GM19023 (cell line): ENCODE data around the gene NACC1.

Experiments used
- ATAC-seq: cut with Tn5 transposase; IDR thresholded peaks from one replicate; pipeline ENCODE4 v1.9.1; 2021; ENCODE audit warnings: mild to moderate bottlenecking, moderate library complexity; ENCODE audit not compliant: unreplicated experiment

Gene NACC1

DNA sequence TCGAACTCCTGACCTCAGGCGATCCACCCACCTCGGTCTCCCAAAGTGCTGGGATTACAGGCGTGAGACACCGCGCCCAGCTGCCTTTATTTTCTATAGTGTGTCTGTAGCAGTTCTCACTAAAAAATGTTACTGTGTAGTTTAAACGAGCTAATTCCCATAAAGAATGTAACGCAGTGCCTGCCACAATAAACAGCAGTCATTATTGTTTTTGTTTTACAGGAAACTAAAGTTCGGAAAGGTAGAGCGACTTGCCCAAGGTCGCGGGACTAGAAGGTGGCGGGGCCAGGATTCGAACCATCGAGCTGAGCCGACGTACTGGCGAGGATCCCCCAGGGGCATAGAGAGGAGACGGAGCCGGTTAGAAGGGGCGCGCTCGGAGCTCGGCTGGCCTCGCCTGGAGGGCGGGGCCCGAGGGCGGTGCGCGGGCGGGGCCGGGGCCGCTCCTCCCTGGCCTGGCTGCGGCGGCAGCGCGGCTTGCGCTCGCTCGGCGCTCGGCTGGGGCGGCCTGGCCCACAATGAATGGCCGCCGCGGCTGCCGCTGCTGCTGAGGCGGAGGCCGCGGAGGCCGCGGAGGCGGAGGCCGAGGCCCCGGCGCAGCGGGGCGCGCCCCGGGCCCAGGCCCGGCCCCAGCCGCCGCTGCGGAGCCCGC is at the start of gene NACC1:
TSS of gene NACC1 (plus strand) at position 493 of the 652 bp plus-strand sequence. CDS start 16,944 bp downstream, outside the sequence.
- peak; percentile 47 for ATAC-seq

DNA sequence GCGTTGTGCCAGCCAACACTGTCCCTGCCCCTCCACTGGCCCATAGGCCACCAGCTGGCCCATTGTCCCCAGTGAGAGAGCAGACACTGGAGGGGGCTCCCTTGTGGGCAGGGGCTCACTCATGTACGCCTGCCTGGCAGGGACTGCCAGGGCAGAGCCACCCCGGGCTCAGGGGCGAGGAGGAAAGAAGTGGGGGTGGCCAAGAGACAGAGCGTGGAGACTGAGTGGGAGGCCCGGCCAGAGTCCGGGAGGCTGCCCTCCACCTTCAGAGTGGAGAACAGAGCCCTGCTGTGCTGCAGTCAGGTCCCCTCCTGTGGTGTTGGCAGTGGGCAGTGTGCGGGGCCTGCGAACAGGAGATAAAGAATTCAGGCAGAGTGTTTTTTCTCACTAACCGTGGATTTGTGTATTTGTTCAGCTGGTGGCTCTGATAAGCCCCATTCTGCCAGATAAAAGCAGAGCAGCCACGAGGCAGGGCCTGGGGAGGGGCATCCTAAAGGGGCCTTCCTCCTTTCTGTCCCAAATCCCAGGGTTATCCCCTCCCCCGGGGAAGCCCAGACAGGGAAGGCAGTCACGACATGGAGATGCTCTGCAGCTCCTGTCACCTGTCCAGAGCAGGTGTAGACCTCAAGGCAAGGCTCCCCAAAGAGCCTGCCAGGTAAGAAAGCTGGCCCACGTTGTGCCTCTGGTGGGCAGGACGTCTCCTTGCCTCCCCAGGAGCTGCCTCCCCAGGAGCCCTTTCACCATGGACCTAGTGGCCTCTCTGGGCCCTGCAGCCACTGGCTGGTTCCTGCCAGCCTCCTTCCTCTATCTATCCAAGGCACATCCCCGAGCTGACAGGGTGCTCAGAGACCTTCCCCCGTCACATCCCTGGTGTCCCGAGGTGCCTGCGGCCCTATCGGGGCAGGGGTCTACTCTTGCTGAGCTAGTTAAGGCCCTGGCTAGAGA is 48.4 kb upstream of the NACC1 start:
- no peak for ATAC-seq

DNA sequence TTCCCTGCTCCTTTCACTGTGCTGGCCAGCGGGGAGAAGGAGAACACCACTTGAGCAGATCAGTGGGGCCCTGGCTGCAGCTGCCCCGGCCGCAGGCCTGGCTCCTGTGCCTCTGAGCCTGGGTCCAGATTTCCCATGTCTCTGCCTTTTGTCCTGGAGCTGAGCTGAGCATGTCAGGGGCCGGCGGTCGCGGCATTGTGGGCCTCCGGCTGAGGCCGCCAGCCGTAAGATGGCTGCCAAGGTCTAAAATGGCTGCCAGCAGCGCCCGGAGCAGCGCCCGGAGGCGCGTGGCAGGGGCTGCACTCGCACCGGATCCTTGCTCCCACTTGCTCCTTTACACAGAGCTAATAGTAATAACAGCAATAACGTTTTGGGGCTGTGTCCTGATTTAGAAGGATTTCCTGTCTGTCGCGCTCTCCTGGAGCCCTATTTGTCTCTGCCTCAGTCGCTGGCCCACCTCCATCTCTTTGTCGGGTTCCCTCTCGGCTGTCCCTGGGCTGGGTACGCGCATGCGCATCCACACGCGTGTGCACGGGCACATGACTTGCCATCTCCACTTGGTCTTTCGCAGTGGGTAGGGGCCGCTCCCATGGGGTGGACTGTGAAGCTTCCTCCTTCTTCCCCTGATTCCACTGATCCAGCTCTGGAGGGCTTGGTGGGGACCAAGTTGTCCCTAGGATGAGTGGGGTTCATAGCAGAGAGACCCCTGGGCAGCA is 47.5 kb upstream of the NACC1 start:
- ATAC-seq, result no peak

DNA sequence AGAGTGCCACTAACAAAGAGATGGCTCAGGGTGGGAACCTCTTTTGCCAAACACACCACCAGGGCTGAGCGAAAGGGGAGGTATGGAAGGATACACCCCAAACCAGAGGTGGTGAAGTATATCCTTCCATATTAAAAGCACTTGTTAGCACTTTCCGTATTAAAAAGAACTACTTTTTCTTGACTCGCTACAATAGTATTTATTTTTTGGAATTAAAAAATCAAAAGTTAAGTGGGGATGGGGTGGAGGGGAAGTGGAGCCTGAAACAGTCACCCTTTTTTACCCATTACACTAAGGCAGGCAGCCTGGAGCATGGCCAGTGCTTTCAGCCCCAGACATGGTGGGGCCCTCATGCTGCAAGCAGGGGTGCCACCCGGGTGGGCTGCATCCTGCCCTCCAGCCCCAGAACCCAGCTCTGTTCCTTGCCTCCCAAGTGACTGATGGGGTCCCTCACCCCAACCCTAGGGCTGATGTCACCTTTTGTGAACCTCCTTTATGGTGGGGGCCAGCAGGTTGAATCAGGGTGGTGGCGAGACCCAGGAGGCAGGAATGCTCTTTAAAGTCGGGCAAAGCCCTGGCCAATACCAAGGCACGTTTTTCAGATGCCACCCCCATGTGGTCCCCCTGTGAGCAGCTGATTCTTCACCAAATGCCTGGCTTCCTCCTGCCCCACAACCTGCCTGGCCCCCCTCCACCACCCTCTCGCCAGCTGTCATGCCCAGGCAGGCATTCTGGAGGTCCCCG is 46.4 kb upstream of the NACC1 start:
- ATAC-seq, result no peak

DNA sequence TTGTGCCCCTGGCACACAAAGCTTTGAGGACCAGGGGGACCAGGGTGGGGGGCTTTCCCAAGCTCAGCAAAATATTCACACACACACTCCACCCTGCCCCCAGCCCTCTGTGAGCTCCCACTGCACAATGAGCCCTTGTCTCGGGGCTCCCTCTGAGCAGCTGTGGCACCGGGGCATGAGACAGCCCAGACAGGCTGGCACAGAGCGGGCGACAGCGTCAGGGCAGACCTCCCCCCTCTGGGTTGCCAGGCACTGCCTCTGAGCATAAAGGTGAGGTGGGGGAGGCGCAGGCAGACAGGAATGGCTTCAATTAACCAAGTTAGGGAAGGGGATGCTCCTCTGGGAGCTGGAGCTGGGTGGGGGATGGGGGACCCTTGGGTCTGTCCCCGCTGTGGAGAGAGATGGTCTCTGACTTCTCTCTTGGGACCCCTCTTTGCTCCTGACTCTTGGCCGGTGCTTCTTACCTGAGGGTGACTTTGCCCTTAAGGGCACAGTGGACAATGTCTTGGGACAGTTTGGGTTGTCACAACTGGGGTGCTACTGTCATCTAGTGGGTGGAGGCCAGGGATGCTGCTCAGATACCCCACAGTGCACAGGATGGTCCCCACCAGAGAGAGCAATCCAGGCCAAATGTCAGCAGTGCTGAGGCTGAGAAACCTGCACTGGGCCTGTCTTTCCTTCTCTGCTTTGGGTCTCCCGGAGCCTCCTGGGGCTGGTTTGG is 45.7 kb upstream of the NACC1 start:
- ATAC-seq, result no peak

DNA sequence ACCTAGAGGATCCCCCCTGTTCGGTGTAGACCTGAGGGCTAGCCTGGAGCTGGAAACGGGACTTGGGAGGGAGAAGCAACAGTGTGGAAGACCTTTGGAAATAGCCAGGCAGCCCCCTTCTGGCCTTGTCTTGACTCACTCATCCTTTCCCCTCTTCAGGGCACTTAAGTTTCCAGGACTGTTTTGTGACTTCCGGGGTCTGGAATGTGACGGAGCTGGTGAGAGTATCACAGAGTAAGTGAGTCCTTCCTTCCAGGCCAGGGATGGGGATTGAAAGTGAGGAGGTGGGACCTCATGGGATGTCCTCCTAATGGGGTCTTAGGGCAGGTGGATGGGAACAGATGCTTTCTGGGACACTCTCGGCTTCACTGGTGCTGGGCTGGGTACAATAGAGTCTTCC is 44.8 kb upstream of the NACC1 start:
- no peak for ATAC-seq

DNA sequence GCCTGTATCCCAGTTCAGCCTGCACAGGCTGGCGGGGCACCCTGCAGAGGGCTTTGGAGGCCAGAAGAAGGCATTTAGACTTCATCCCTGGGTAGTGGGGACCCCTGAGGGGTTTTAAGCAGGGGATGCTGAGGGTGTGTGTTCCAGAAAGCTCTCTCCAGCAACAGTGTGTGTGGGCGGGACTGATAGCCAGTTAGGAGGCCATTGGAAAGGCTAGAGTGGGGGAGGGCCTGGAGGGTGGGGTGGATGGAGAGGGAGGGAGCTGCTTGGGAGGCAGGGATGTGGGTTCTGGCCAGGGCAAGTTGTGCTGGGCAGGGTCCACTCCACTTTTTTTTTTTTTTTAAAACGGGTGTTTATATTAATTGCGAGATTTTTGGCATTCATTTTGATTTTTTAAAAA is 43.7 kb upstream of the NACC1 start:
- ATAC-seq, result no peak

DNA sequence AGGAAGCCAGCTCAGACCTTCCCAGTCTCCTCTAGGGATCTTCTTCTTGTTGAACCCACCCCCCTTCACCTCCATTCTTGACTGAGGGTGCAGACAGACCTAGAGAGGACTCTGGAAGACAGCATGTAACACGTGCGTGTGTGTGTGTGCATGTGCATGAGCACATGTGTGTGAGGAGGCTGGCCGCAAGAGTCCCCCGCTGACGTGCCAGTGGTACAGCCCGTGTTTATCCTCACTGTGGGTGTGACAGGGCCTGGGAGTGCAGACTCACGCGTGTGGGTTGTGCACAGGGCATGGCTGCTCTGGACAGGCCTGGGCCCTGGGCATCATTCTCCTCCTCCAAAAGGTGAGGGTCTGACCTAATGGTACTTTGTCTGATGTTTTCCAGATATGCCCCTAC is 41.7 kb upstream of the NACC1 start:
- ATAC-seq, result no peak

DNA sequence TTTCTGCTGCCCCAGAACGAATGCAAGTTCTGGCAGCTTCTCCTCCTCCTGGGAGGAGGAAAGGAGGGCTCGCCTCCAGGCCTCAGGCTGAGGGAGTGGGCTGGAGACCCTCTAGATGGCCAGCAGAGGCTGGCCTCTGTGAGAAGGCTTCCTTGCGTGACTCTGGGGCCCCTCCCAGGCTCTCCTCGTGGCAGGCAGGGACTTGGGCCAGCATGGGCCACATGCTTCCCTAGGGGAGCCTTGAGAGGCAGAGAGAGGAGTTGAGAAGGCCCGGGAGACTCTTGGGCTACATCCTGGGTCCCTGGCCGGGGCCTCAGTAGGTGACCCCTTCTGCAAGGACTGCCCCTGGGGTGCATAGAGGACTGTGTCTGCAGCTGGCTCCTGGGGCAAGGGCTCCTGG is 41.3 kb upstream of the NACC1 start:
- ATAC-seq, result no peak

DNA sequence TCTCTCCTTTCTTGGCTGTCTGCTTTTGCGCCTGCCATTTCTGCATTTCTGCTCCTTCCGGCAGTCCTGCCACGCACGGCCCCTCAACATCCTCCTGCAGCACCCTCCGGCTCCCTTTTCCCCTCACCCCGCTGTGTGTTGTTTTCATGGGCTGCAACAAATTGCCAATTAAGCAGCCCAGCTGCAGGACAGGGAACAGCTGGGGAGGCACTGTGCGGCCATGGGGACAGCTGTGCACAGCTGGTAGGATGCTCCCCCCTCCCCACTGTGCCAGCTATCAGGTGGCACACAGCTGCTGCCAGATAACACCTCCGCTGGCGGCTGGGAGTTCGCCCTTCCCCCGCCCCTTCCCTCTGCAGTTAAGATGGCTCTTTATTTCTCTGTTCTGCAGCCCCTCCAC is 40.8 kb upstream of the NACC1 start:
- no peak for ATAC-seq

DNA sequence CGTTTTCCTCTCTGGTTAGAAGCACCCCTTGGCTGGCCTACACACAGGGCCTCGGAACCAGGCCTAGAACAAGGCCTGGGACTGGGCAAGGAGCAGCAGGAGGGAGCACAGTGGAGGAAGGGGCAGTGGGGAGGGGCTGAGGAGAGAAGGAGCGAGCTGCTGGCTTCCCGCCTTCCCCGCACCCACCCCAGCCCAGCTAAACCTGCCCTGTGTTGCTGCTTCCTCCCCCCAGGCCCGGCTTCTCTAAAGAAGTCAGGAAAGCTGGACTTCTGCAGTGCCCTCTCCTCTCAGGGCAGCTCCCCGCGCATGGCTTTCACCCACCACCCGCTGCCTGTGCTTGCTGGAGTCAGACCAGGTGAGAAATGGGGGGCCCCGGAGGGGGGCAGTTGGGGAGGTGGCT is 39.7 kb upstream of the NACC1 start:
- ATAC-seq, result no peak

DNA sequence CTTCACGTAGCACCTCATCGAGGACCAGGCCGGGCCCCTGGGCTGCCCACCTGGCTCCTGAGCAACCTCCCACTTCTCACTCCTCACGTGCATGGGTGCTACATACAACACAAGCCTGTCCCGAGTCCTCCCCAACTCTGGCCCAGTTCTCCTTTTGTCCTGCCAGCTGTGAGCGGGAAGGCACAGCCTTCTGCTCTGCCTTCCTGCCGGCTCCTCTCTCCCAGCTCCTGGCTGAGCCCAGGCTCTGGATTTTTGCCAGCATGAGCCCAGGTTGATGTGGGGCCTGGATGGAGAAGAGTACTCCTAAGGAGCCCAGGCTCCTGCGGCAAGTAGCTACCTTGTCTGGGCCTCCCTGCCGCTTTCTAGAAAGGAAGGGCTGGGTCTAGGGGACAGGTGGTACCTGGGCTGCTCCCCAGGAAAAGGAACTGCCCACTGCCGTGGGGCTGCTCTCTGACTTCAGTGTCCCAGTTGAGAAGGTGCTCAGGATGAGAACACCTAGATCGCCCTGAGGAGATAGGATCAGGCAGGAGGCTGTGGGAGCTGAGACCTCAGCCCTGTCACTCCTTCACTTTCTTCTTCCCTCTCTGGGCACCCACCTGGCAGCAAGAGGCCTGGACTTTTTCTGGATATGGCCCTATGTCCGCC is 39.0 kb upstream of the NACC1 start:
- no peak for ATAC-seq

DNA sequence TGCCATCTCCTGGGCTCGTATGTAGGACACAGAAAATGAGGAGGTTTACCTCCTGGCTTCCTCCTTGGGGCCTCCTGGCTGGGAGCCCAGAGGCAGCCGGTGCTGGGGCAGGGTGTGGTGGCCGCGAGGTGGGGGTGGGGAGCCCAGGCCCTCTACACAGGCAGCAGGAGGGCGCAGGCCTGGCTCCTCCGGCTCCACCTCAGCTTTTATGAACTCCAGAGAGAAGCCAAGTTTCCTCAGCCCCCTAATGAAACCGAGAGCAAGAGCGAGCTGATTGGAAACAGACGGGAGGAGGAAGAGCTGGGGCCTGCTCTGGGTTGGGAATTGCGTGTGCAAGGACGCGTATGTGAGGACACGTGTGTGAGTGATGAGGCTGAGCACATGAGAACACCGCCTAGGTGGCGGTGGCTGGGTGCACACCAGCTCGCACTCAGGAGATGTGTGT is 38.5 kb upstream of the NACC1 start:
- no peak for ATAC-seq

DNA sequence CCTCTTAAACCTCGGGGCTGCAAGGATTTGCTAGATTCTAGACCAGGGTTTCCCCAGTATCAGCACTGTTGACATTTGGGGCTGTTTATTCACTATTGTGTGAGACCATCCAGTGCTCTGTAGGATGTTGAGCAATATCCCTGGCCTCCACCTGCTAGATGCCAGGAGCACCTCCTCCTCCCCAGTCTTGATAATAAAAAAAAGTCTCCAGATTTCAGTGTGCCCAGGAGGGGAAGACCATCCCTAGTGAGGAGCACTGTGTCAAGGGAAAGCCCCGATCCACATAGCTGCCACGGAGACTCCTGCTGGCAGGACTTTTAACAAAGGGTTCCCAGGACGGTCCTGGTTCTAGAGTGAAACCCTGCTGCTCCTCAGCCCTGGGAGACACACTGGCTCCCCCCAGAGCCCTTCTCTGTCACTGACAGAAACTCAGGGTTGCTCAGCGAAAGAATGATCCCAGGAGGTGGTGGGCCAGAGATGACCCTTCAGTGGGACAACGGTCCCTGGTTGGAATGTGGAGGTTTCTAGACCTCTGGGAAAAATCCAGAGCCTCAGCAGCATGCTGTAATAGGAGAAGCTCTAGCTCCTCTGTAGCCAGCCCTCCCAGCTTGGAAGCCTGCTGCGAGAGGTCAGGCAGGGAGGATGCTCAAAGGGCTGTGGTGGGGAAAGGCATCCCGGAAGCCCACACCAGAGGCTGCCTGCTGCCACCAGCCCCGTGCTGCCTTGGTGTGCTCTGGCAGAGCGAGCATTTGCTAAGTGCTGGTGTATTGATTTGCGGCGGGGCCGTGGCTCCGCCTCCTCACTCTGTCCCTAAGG is 35.7 kb upstream of the NACC1 start:
- no peak for ATAC-seq

DNA sequence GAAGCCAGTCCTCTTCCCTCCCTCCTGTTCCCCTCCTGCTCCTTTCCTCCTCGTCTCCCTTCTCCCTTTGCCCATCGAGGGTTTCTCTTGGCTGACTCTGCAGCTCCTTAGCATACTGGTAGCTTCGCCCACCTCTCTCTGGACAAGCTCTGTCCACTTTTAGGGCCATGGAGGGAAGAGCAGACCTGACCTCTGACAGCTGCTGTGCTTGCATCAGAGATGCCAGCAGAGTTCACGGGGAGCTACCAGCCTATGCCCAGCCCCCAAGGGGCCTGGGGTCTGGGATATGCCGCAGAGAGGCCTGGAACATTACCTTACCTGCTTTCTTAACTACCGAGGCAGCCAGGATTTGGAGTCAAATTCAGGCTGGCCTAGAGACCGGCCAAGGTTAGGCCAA is 35.1 kb upstream of the NACC1 start:
- no peak for ATAC-seq

DNA sequence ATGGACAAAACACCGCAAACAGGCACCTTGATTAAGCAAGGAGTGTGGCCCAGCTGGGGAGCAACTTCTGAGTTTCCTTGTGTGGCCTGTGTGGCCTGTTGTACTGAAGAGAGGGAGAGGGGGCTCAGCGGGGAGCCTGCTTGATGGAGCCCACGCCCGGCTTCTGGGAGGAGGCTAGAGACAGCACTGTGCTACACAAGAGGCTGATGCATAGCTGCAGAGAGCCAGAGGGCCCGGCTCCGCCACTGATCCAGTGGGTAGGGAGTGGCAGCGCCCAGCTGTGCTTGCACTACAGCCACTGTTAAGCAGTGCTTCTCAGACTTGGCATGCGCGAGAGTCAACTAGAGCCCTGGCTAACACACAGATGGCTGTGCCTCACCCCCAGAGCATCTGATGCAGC is 34.4 kb upstream of the NACC1 start:
- no peak for ATAC-seq

DNA sequence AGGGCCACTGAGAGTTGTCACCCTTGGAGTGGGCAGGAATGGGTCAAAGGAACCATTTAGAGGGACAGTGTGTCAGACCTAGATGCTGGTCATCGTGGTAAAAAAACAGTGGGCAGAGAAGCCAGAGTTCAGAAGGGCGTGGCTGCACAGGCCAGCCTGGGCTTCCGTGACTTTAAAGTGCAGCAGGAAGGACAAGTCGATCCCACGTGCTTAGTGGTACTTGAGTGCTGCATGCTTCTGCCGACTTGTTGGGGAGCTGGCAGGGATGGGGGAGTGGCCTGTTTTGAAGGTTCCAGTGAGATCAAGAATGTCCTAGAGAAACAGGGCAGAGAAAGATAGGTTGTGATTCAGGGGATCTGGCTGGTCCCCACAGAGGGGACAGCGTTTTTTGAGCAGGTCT is 32.4 kb upstream of the NACC1 start:
- ATAC-seq, result no peak

DNA sequence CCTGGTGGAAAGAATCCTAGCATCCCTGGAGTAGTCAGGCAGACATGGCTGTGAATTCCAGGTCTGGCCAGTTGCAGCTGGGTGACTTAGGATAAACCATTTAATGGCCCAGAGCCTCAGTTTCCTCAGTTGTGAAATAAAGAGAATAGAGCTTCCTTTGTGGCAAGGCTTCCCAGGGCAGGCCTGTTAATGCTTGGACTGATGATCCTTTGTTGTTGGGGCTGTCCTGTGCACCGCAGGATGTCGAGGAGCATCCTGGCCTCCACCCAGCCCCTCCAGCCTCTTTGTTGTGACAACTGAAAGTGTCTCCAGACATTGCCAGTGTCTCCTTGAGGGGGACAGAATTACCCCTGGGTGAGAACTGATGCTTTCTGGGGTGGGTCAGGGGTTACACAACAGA is 31.7 kb upstream of the NACC1 start:
- ATAC-seq, result no peak

DNA sequence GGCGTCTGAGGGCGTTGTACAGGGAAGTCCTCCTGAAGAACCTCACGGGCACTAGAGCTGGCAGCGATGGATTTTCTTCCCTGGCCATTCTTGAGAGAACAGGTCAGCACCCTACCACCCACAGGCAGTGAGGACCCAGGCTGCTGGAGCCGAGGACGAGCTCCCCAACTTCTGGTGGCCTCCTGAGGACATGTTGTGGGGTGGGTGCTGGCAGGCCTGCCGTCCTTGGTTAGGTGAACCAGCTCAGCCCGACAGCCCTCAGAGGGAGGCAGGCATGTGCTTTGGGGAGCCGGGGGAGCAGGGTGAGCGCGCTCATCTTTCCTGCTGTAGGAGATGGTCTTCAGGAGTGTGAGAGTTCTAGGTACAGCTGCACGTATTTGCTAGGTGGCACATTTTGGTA is 30.8 kb upstream of the NACC1 start:
- ATAC-seq, result no peak
